OCI-LY7 (cell line): Measurements from ENCODE around the gene MAML1. TPM values are rescaled to one million over a fixed set of nuclear protein-coding genes. Genes with fewer than 3 reads are reported as not detected.
"Not testable (repeated sequence)": the region's sequence is repeated elsewhere in the genome, so short reads cannot be mapped to it uniquely, and the experiment has no call there.

Experiments used
- BruUV-seq: library from RNA; stranded (reverse); fragments of 400-500 nt; replicated peaks from 2 replicates; lab custom pipeline; 2021; lab: Mats Ljungman, UMichigan
- CTCF ChIA-PET: fragments of 300-600 bp; sonication (Branson Sonifier 250); formaldehyde crosslinking; loops from one replicate; lab custom pipeline; 2022; ENCODE audit warnings: antibody characterized with exemption; ENCODE audit not compliant: unreplicated experiment; lab: Charles Lee
- POLR2A ChIA-PET: fragments of 300-600 bp; sonication (Branson Sonifier 250); formaldehyde crosslinking; loops from one replicate; lab custom pipeline; 2022; ENCODE audit warnings: antibody characterized with exemption; lab: Charles Lee
- DNase-seq: peaks from one replicate; pipeline ENCODE4 v3.0.0-alpha.2; 2015; ENCODE audit warnings: low spot score
- H2AFZ ChIP-seq: fragments of 200-600 bp; sonication (generic), shearing (Covaris generic); 2 replicates; pipeline ENCODE4 v1.6.1; 2014; ENCODE audit warnings: mild to moderate bottlenecking, antibody characterized with exemption, low read length, moderate library complexity
- H3K27ac ChIP-seq: fragments of 200-600 bp; sonication (generic); 2 replicates; pipeline ENCODE4 v1.5.1; 2014; ENCODE audit warnings: mixed run types, low read depth, mild to moderate bottlenecking, moderate library complexity, low read length, inconsistent platforms; ENCODE audit not compliant: poor library complexity, severe bottlenecking
- H3K36me3 ChIP-seq: fragments of 200-600 bp; sonication (generic); 2 replicates; pipeline ENCODE4 v1.6.1; 2014; ENCODE audit warnings: mild to moderate bottlenecking, antibody characterized with exemption, low read length, moderate library complexity, mixed read lengths; ENCODE audit not compliant: insufficient read depth
- H3K4me1 ChIP-seq: fragments of 200-600 bp; sonication (generic); 2 replicates; pipeline ENCODE4 v1.5.1; 2014; ENCODE audit warnings: mild to moderate bottlenecking, low read length; ENCODE audit not compliant: insufficient read depth, poor library complexity, severe bottlenecking
- H3K4me2 ChIP-seq: fragments of 200-600 bp; sonication (generic); 2 replicates; pipeline ENCODE4 v1.6.1; 2014; ENCODE audit warnings: mild to moderate bottlenecking, low read length
- H3K4me3 ChIP-seq: fragments of 200-600 bp; sonication (generic); 2 replicates; pipeline ENCODE4 v1.5.1; 2014; ENCODE audit warnings: mild to moderate bottlenecking, low read depth, low read length; ENCODE audit not compliant: poor library complexity, severe bottlenecking
- H3K79me2 ChIP-seq: fragments of 200-600 bp; sonication (generic); 2 replicates; pipeline ENCODE4 v1.6.1; 2016; ENCODE audit warnings: low read depth, mild to moderate bottlenecking, low read length, moderate library complexity, mixed read lengths; ENCODE audit not compliant: insufficient read depth
- H3K9me2 ChIP-seq: fragments of 200-600 bp; sonication (generic); 2 replicates; pipeline ENCODE4 v1.6.1; 2016; ENCODE audit warnings: mild to moderate bottlenecking, low read length, mixed read lengths; ENCODE audit not compliant: insufficient read depth
- H3K9me3 ChIP-seq: fragments of 200-600 bp; sonication (generic); 2 replicates; pipeline ENCODE4 v1.6.1; 2014; ENCODE audit warnings: mild to moderate bottlenecking, mixed run types, low read length, mixed read lengths
- H4K20me1 ChIP-seq: fragments of 200-600 bp; sonication (generic); 2 replicates; pipeline ENCODE4 v1.6.1; 2014; ENCODE audit warnings: mild to moderate bottlenecking, antibody characterized with exemption, low read length, moderate library complexity, mixed read lengths; ENCODE audit not compliant: insufficient read depth
- CTCF ChIP-seq: fragments of 200-600 bp; sonication (generic); conservative IDR thresholded peaks from 2 replicates; pipeline ENCODE4 v1.5.1; 2014; ENCODE audit warnings: mild to moderate bottlenecking, antibody characterized with exemption, low read length, moderate library complexity, mixed read lengths
- EZH2phosphoT487 ChIP-seq: fragments of 200-600 bp; sonication (generic); IDR thresholded peaks from 2 replicates; pipeline ENCODE4 v1.6.1; 2018; ENCODE audit warnings: low read depth, borderline replicate concordance, mild to moderate bottlenecking, mixed run types, antibody characterized with exemption, low read length, moderate library complexity, mixed read lengths
- intact Hi-C: fragments of 100-400 bp; cut with micrococcal nuclease; formaldehyde crosslinking; loops from one replicate; pipeline ENCODE4 v1.10.0; 2022; ENCODE audit not compliant: unreplicated experiment
- total RNA-seq, 2 experiments: library from RNA; depleted of rRNA in 1 of 2; stranded (reverse); fragments of >200 nt in 1 of 2; shearing (Covaris generic) in 1 of 2; gene quantifications; 2 replicates each; pipeline ENCODE4 v1.2.3, GENCODE V29; 2014 to 2022

MAML1 gene
- total RNA-seq, 2 experiments from 2014 or later: 17.0 to 27.4 TPM

DNA sequence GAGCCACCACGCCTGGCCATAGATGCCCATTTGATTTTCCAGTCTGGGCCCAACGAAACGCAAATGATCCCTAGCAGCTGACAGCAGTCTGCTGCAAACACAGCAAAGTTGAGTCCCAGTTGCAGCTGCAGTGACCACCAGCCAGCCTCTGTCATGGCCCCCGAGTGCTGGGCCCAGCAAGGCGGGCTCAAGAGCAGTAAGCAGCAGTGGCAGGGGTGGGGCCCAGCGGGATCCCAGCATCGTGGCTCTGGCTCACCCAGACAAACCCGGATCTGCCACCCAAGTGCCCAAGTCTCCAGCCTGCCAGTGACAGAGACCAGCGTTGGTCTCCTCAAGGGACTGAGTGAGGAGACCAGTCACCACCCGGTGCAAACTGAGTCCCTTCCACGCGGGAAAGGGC lies 54.2 kb downstream of the MAML1 start:
- no peak overlapping the region for H3K27ac ChIP-seq
- no peak overlapping the region for H3K4me3 ChIP-seq
- H3K4me1 ChIP-seq: peaks cover 16% of the 10 kb centered on the region
- H3K9me2 ChIP-seq: no peaks in the 10 kb centered on the region
- ChIA-PET CTCF (no interaction called here), POLR2A (no interaction called here)
- no peaks in the 10 kb centered on the region for H3K9me3 ChIP-seq
- H3K79me2 ChIP-seq: no peaks in the 10 kb centered on the region
- no peaks in the 10 kb centered on the region for H3K36me3 ChIP-seq
- no peak overlapping the region for H3K4me2 ChIP-seq
- intact Hi-C loops: no loop called here
- no peak for DNase-seq
- no TSS peak for BruUV-seq
- H2AFZ ChIP-seq: no peak overlapping the region
- TF ChIP-seq EZH2phosphoT487 (no peak), CTCF (no peak)
- H4K20me1 ChIP-seq: no peaks in the 10 kb centered on the region

DNA sequence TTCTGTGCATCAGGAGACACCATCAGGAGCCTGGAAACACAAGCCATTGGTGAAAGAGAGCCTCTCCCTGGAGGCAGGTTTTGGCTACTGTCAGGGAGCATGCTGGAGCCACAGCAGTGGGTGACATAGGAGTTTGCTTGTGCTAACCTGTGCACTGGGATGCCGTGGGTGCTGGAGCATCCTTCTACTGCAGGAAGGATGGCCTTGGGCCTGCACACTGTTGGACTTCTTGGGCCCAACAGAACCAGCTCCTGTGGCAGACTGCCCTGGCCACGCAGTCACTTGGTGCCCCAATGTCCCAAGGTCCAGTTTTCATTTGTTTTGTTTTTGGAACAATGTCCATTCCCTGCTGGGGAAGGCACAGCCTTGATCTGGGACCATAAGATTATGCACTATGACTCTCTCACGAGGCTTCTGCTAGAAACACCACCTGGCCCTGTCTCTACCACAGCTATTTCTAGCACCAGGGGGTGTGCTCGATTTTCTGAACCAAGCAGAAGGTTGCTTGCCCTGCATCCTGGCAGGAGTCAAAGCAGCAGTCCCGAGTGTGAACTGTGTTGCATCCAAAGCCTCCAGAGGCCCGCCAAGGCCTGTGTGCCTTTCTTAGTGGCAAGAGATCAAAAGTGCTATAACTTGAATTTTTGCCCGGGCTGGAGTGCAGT lies 55.7 kb downstream of the MAML1 start:
- TF ChIP-seq CTCF: no peak
- TF ChIP-seq EZH2phosphoT487: no peak
- Histone ChIP-seq H3K4me3 (no peak overlapping the region), H4K20me1 (no peaks in the 10 kb centered on the region), H3K36me3 (no peaks in the 10 kb centered on the region), H3K79me2 (no peaks in the 10 kb centered on the region), H3K4me1 (peaks cover 17% of the 10 kb centered on the region), H3K27ac (no peak overlapping the region), H3K4me2 (no peak overlapping the region), H2AFZ (no peak overlapping the region), H3K9me2 (no peaks in the 10 kb centered on the region), H3K9me3 (no peaks in the 10 kb centered on the region)
- no peak for DNase-seq
- ChIA-PET POLR2A (no interaction called here), CTCF (no interaction called here)
- no TSS peak for BruUV-seq
- intact Hi-C loops: no loop called here

DNA sequence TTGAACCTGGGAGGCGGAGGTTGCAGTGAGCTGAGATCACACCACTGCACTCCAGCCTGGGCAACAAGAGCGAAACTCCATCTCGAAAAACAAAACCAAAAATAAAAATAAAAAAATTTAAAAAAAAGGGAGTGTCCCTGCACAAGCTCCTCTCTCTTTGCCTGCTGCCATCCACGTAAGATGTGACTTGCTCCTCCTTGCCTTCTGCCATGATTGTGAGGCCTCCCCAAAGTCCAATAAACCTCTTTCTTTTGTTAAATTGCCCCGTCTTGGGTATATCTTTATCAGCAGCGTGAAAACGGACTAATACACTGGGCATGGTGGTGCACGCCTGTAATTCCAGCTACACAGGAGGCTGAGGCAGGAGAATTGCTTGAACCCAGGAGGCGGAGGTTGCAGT lies 56.7 kb downstream of the MAML1 start:
- peaks cover 26% of the 10 kb centered on the region for H3K4me1 ChIP-seq
- intact Hi-C loops, H4K20me1 ChIP-seq, POLR2A ChIA-PET, H3K9me3 ChIP-seq, CTCF ChIA-PET, H3K79me2 ChIP-seq, H3K4me3 ChIP-seq, H2AFZ ChIP-seq, H3K27ac ChIP-seq, H3K4me2 ChIP-seq, BruUV-seq, DNase-seq, H3K36me3 ChIP-seq, H3K9me2 ChIP-seq: not testable (repeated sequence)
